OCI-LY7 (cell line): Measurements from ENCODE around the gene TICRR.

Source experiments
- CTCF ChIP-seq: fragments of 200-600 bp; sonication (generic); conservative IDR thresholded peaks from 2 replicates; pipeline ENCODE4 v1.5.1; 2014; ENCODE audit warnings: mild to moderate bottlenecking, antibody characterized with exemption, low read length, moderate library complexity, mixed read lengths
- EZH2phosphoT487 ChIP-seq: fragments of 200-600 bp; sonication (generic); IDR thresholded peaks from 2 replicates; pipeline ENCODE4 v1.6.1; 2018; ENCODE audit warnings: low read depth, borderline replicate concordance, mild to moderate bottlenecking, mixed run types, antibody characterized with exemption, low read length, moderate library complexity, mixed read lengths

- TF ChIP-seq EZH2phosphoT487 (no peak), CTCF (no peak)
These were observed 53.8 kb downstream of the TICRR start for GRCh38 chr15:89628806-89629715.
